IPS DF 19.7 (cell line): ENCODE measurements around the gene RPS6KL1.

Experiments
- DNase-seq: peaks from one replicate; pipeline ENCODE4 v3.0.0-alpha.2; 2013; ENCODE audit warnings: low read depth, low spot score

The RPS6KL1 gene, protein sequence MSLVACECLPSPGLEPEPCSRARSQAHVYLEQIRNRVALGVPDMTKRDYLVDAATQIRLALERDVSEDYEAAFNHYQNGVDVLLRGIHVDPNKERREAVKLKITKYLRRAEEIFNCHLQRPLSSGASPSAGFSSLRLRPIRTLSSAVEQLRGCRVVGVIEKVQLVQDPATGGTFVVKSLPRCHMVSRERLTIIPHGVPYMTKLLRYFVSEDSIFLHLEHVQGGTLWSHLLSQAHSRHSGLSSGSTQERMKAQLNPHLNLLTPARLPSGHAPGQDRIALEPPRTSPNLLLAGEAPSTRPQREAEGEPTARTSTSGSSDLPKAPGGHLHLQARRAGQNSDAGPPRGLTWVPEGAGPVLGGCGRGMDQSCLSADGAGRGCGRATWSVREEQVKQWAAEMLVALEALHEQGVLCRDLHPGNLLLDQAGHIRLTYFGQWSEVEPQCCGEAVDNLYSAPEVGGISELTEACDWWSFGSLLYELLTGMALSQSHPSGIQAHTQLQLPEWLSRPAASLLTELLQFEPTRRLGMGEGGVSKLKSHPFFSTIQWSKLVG

DNA sequence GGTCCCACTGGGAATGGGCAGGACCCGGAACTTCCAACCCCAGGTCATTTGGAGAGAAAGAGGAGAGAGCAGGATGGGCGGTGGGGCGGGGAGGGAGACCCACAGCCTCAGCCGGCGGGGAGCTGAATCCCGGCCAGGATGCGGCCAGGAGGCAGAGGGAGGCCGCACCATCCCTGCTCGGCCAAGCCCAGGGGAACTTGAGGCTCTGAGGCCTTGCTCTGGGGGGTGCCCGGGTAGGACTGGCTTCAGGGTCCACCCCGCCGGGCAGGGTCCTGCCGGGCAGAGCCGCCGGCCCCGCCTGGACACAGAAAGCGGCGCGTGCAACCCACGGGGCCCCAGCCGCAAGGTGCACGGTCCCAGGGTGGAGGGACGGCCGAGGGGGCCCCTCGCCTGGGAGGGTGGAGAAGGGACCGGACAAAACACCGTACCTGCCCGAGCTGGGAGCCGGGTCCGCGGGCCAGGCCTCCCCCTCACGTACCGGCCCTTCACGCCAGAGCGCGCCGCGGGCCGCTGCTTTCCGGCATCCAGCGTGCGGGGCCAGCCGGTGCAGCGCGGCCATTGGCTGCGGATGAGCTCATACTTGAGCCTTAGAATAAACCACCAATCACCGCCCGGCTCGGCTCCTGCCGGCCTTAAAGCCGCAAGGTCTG is at the start of gene RPS6KL1:
TSS of gene RPS6KL1 (minus strand) at position 509 of the 650 bp plus-strand sequence. CDS start 1,719 bp downstream, outside the sequence.
- DNase-seq: peak; percentile 61

DNA sequence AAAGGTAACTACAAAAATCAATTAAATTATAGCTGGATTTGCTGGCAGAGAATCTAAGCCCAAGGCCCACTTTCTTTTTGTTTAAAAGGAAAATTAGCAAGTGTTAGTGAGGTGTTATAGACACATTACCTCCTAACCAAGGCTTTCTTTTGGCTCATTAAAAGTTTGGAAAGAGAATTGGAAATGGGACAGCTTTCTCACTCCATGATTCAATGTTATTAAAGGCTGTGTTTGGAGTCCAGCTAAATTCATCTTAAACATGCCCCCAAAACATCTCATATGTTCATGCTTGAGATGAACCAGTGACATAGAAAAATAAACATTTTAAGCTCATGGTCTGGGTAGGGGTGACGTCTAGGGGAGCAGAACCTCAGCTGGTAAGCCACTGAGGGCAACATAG is 45.8 kb upstream of the RPS6KL1 start:
- no peak for DNase-seq

DNA sequence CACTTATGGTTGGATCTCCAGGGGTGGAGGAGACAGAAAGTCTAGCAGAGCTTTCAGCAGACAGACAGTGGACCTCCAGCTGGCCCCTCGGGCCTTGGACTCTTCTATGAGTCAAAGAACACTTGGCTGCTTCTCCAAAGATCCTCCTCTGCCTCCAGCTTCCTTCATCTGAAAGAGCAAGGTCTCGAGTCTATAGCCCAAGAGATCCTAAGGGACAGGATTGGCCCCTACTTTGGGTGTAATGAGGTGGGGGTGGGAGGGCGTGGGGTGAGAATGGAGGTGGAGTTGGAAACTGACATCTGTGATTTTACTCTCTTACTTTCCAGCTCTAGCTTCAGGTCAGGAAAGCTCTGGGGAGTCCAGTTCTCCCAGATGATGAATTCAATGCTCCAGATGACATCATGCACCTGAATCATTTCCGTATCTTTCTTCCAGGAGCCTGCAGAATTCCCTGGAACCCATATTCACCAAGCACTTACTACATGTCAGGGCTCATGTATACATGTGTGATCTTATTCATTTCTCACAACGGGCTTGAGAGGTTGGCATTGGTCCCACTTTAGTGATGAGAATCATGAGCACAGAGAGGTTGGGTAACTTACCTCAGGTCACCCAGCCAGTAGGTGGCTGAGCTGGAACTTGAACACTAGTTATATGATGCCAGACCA is 42.6 kb upstream of the RPS6KL1 start:
- DNase-seq: no peak

DNA sequence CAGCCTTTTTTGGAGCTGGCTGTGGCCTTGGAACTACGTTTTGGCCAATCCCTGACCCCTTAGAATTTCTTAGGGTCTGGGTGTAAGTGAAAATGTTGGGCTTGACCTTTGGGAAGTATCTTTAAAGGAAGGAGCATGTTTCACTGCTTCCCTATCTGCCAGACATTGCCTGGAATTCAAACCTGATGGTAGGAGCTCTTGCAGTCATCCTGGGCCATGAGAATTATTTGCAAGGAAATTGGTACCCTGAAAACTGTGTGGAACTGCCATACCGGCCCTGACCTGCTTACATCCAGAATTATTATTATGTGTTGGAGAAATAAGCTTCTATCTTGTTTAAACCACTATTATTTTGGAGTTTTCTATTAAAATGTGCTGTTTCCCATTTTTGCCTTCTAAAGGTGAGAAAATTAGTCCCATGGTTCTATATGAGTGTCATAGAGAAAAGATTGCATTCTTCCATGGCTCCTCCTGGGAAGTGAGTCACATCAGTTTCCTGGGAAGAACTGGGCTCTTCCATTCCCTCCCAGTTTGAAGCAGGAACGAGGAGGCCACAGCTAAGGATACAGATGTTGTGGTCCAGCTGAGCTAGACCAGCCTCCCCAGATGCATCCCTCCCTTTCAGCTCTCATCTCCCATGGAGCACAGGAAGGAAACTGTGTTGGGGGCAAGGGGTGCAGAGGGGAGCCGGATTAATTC is 41.9 kb upstream of the RPS6KL1 start:
- no peak for DNase-seq

DNA sequence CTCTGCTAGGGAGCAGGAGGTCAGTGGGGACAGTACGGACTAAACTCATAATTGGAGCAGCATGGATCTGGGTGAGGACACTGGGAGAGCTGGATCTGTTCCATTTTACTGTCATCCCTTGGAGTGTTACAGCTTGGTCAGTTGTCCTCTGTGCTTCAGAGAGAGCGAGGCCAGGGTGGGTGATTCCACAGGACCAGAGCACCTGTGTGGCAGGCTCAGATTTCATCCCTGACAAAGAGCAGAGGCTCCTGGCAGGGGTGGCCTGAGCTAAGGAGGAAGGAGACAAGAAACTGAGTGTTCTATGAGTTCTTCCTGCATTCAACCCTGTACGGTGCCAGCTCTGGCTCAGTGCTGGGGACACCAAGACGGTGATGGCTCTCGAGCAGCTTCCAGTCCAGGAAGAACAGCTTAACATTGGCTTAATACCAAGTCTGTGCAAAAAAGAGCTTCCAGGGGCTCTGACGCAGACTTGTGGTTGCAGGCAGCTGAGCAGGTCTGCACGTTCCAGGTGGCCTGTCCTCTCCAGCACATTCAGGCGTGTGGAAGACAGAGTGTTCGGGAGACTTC is 40.7 kb upstream of the RPS6KL1 start:
- no peak for DNase-seq

DNA sequence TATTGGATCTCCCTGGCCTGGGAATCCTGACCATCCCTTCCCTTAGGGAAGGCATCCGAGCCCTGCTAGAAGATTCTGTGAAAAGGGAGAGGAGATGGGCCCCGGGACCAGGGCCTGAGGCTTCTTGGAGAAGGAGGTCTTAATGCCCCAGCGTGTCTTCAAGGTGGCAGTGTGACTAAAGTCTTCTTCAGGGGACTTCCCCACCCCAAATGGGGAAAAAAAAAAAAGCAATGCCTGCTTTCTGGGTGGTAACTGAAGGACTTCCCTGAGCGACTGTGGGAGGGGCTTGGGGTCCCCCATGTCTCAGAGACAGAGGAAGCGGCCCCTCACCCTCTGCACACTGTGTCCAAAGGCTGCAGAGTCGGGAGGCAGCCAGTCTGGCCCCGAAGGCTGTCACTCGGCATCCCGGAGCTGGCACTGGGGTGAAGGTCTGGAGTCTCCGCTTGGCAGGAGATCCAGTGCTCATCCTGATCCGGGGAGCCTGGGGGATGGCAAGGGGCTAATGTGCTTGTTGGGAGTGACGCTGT is 40.2 kb upstream of the RPS6KL1 start:
- no peak for DNase-seq

DNA sequence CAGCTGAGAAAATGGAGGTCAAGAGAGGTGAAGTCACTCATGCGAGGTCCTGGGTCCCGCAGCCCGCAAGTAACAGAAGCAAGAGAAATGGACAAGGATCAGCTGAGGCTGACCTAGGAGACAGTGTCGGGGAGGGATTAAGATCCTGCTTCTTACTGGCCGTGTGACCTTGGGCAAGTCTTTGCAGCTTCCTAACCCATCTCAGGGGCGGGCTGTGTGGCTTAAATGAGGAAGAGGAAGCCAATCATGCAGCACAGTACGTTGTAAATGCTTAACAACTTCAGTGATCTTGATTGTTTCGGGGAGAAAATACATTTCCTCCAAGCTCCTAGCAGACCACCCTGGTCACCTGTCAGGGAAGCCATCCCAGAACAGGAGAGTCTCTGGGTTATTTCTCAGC is 39.4 kb upstream of the RPS6KL1 start:
- DNase-seq: no peak

DNA sequence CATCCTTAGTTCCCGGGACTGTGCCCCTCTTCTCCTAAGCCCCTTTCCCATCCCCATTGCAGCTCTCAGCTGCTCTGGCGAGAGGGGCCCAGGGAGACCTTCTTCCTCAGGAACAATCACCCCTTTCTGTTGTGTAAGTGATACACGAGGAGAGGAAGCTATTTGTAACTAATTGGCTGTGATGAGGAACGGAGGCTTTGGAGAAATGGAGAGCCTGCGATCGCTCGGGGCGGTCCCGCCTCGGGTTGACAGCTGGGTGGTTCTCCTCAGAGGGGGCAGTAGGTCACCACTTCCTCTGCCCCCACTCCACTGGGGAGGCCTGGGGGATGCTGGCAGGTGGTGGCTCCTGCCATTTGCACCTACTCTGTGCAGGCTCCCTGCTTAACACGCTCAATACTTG is 39.0 kb upstream of the RPS6KL1 start:
- DNase-seq: no peak

DNA sequence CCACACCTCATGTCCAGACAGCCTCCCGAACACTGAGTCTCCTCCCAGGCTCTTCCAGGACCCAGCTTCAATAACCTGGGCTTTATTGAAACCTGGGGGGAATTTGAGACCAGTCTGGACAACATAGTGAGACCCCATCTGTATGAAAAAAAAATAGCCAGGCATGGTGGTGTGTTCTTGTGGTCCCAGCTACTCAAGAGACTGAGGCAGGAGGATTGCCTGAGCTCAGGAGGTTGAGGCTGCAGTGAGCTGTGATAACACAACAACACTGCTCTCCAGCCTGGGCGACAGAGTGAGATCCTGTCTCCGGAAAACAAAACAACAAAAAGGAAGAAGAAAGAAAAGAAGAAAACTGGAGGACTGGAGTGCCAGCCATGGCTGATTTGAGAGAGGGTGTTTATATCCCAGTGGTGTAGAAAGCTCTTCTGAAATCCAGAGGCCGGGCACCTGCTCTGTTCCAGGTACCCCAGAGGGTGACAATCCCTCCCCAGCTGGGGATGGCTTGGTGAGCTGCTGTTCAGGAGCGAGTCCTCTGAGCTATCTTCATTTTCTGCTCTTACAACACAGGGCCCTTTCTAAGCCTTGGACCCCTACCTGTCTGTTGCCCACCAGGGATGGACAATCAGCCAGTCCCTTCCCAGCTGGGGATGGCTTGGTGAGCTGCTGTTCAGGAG is 38.3 kb upstream of the RPS6KL1 start:
- no peak for DNase-seq

DNA sequence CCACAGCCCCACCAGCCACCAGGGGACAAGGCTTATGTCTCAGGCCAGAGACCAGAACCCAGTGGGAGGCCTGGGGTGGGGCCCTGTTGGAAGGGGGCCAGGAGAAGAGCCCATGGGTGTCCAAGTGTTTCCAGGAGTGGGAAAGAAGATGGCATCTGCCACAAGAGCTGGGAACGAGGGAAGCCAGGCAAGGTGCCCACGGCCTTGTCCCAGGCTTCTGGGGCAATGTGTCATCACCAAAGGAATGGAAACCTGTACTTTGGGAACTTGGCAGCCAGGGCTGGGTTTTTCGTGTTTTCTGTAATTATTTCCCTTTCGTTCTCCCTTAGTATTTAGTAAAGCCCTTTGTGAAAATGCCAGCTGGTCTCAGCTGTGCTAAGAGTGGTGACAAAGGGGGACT is 37.7 kb upstream of the RPS6KL1 start:
- no peak for DNase-seq

DNA sequence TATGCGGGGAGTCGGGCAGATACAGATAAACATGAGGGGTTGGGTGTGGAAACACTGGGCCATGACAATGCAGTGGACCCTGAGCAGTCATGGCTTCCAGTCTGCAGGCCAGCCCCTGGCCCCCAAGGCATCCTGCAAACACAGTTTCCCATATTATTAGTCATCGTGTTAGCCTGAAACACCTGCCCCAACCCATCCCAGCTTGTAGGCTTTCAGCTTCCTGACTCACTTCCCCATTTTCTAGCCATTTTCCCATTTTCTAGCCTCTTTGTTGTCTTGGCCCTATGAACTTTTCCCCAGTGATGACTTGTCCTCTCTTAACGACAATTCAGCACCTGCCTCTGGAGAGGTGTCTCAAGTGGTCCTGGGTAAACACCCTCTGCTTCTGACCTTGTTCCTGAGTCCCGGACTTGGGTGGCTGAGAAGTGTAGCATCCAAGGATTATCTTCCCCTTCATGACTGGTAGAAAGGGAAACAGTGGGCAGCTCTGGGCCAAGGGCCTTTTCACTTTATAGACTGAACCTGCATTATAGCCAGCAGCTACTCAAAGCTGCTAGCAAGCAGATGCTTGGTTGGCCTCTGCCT is 36.6 kb upstream of the RPS6KL1 start:
- DNase-seq: no peak

DNA sequence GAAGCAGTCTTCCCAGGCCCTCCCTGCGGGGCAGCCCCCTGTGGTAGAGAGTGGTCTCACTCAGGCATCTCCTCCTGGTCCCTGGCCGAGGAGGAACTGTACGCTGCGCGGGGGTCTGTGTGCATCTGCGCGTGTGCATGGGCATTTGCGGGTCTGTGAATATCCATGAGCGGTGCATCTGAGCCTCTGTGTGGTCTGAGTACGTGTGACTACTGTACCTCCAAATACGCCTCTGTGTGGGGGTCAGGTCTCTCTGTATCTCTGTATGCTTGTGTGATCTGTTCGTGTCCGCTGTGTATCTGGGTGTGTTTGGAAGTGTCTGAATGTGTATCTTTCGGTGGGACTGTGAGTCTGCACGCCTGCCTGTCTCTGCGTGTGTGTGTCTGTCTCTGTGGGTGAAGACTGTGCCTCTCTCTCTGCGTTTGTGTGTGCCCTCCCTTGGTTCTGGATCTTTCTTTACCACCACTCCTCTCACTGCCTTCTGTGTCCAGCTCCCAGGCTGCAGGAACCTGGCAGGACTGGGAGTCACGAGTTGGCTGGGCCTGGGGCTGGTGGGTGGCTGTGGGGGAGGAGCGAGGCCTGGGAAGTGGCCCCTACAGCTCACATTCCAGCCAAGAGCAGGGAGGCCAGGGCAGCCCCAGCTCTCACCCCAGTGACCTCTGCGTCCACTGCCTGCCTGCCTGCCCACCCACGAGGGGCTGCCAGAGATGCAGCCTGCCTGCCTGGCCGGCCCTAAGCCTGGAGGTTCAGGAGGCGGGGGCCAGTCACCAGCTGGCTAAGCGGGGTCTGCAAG is 33.4 kb upstream of the RPS6KL1 start:
- DNase-seq: no peak

DNA sequence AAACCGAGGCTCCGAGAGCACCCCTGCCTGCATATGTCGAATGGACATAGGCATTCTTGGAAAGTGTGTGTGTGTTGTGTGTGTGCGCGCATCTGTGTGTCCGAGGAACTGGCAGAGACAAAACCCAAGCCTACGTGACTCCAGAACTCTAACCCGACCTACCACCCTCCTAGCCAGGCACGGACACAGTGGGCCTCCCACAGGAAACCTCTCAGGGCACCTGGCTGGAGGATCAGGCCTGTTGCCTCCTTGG is 32.9 kb upstream of the RPS6KL1 start:
- no peak for DNase-seq

DNA sequence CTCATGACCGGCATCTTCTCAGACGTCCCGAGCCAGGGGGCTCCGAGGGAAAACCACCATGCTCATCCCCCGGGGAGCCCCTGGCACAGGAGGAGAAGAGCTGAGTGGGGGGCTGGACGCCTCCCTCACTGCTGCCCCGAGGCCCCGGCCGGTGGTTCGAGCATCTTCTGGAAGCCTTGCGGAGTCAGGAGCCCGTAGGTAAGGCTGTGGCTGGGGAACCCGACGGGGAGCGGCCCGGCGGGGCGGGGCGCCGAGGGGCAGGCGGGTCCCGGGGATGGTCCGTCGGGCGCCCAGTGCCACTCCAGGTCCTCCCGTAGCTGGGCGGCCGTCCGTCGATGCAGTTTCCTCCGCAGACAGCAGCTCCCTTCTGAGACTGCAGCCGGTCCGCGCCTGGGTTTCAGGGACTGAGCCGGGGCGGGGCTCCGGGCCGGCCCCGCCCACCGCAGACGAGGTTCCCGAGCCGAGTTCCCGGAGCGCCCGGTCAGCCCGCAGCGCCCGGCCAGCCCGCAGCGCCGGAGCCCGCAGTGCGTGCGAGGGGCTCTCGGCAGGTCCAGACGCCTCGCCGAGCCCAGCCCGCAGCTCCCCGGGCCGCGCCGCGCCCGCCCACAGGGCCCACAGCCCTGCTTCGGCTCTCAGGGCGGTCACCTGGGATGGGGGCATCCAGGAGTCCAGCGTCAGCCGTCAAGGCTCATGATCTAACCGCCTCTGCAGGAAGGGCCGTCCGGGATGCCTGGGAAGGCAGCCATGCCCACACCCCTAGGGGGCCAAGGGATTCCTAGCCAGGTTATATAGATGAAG is 32.4 kb upstream of the RPS6KL1 start, which contains the start of gene PGF:
TSS of gene PGF (minus strand) at position 369 of the 798 bp plus-strand sequence. CDS start at position 14, 355 bp downstream.
- DNase-seq: no peak

DNA sequence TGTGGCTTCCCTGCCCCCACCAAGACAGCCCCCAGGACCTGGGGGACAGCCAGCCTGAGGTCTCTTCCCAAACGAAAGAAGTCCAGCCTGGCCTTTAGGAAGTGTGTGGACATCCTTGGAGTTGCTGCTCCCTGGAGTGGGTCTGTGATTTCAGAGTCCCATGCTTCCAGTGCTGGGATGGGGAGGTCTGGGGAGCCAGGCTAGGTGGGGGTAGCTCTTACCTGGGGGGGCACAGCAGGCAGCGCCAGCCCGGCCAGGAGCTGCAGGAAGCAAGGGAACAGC is 31.8 kb upstream of the RPS6KL1 start:
- no peak for DNase-seq

DNA sequence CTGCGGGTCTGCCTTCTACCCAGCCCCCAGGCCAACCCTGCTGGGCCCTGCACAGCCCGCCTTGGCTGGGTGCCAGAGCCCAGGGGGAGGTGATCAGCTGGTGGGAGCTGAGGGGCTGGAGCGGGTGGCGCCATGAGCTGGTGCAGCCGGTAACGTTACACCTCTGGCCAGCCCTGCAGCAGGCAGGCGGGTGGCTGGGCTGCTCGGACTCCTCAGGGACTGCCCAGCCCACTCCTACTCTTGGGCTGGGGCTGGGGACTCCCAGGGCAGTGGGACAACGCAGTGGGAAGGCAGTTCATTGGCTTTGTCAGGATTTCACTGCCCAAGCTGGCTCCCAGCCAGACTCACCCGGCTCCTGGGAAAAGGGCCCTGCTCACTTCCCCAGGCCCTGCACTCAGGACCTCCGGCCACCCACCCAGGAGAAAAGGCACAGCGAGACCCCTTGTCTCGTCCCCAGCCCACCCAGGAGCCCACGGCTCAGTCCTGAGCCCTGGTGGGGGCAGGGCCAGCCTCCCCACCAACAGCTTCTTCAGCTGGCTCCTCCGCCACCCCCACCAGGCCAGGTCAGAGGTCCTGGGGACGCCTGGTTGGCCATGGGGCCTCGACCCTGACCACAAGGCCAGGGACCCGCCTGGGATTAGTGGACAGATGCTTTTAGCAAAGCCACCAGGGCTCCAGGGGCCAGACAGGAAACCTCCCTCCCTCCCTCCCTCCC is 31.3 kb upstream of the RPS6KL1 start:
- DNase-seq: no peak

DNA sequence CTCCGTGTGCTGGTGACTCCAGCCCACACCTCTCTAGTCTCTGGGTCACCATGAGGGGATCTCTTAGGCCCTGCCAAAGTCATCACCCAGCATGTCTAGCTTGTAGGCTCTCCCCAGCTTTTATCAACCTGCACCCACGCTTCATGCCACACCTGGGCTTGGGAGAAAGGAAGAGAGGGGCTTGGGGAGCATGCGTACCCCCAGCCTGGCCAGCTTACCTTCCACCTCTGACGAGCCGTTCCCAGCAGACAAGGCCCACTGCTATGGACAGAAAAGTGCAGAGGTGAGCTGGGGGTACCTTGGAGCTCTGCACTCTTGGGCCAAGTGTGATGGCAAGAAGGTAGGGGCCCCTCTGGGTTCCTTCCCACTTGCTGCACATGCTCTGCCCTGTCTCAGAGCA is 30.6 kb upstream of the RPS6KL1 start:
- DNase-seq: no peak
